Tibial nerve (tissue), 4 donors: ENCODE results near the gene MAOA. TPM values are rescaled to one million over a fixed set of nuclear protein-coding genes. Genes with fewer than 3 reads are reported as not detected.

ENCODE experiments used
- DNase-seq, 2 donors: peaks; one replicate each; pipeline ENCODE4 v3.0.0-alpha.2; 2019; ENCODE audit warnings: low spot score in 2 of 2
- H3K27ac ChIP-seq, 4 donors: fragments of 200-600 bp; sonication (generic) in 3 of 4; one replicate each; pipeline ENCODE4 v1.5.1; 2017 to 2019; ENCODE audit warnings: mild to moderate bottlenecking in 1 of 4
- H3K27me3 ChIP-seq, 2 donors: fragments of 200-600 bp; sonication (generic) in 1 of 2; one replicate each; pipeline versions ENCODE4 v1.5.1 to v1.6.0; 2017 to 2019
- H3K36me3 ChIP-seq, 3 donors: fragments of 200-600 bp; sonication (generic); one replicate each; pipeline ENCODE4 v1.5.1; 2018 to 2019
- H3K4me1 ChIP-seq, 4 donors: fragments of 200-600 bp; sonication (generic) in 3 of 4; one replicate each; pipeline ENCODE4 v1.5.1; 2017 to 2019
- H3K4me3 ChIP-seq, 4 donors: fragments of 200-600 bp; sonication (generic) in 3 of 4; one replicate each; pipeline ENCODE4 v1.5.1; 2017 to 2019; ENCODE audit warnings: mild to moderate bottlenecking in 1 of 4, moderate library complexity in 1 of 4
- H3K9me3 ChIP-seq, 4 donors: fragments of 200-600 bp; sonication (generic) in 3 of 4; one replicate each; pipeline ENCODE4 v1.5.1; 2017 to 2019
- EP300 ChIP-seq, 2 donors: sonication (generic); formaldehyde crosslinking; IDR thresholded peaks; one replicate each; pipeline ENCODE4 v1.6.1; 2017; ENCODE audit warnings: antibody characterized with exemption in 2 of 2, mild to moderate bottlenecking in 1 of 2
- POLR2A ChIP-seq, 2 donors: fragments of 450-650 bp; IDR thresholded peaks; one replicate each; pipeline ENCODE4 v1.6.1; 2017; ENCODE audit warnings: antibody characterized with exemption in 2 of 2, mild to moderate bottlenecking in 2 of 2, moderate library complexity in 2 of 2
- WGBS, 2 donors: methylation state at CpG; one replicate each; pipeline ENCODE4 v1.1.5; 2018; 5-methylcytosine and 5-hydroxymethylcytosine counted together
- total RNA-seq, 4 donors: library from RNA; depleted of rRNA; stranded (reverse); fragments of >200 nt; gene quantifications; one replicate each; pipeline ENCODE4 v1.1.0, GENCODE V29; 2016
- TF ChIP-seq, protein P1 (sequence below), 5 experiments: fragments of 200-600 bp in 3 of 5; fragments of 450-650 bp in 2 of 5; sonication (generic) in 3 of 5; IDR thresholded peaks; one replicate each; pipeline ENCODE4 v1.5.1; 2016 to 2019; ENCODE audit warnings: antibody characterized with exemption in 5 of 5, mild to moderate bottlenecking in 3 of 5, moderate library complexity in 2 of 5

The MAOA gene
- total RNA-seq, 4 donors from 2014 or later = 96.3 to 168 (median 120) TPM

- H3K27ac ChIP-seq = no peak overlapping the region
- H3K4me1 ChIP-seq = no peaks in the 10 kb centered on the region
- no peak for DNase-seq
- no peaks in the 10 kb centered on the region for H3K36me3 ChIP-seq
- H3K27me3 ChIP-seq = no peaks in the 10 kb centered on the region
- TF ChIP-seq EP300 (IDR thresholded peaks at IDR 0.05) (no peak), POLR2A (IDR thresholded peaks at IDR 0.05) (no peak)
- TF ChIP-seq, protein P1, sequence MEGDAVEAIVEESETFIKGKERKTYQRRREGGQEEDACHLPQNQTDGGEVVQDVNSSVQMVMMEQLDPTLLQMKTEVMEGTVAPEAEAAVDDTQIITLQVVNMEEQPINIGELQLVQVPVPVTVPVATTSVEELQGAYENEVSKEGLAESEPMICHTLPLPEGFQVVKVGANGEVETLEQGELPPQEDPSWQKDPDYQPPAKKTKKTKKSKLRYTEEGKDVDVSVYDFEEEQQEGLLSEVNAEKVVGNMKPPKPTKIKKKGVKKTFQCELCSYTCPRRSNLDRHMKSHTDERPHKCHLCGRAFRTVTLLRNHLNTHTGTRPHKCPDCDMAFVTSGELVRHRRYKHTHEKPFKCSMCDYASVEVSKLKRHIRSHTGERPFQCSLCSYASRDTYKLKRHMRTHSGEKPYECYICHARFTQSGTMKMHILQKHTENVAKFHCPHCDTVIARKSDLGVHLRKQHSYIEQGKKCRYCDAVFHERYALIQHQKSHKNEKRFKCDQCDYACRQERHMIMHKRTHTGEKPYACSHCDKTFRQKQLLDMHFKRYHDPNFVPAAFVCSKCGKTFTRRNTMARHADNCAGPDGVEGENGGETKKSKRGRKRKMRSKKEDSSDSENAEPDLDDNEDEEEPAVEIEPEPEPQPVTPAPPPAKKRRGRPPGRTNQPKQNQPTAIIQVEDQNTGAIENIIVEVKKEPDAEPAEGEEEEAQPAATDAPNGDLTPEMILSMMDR (IDR thresholded peaks at IDR 0.05) = no peak
- 45 to 56% methylated on average over 3 of the region's 3 CpGs for WGBS, 2 donors
- H3K4me3 ChIP-seq = no peak overlapping the region
- H3K9me3 ChIP-seq = no peaks in the 10 kb centered on the region
These were observed 23.0 kb downstream of the MAOA start for GRCh38 chrX:43679058-43679457.

DNA sequence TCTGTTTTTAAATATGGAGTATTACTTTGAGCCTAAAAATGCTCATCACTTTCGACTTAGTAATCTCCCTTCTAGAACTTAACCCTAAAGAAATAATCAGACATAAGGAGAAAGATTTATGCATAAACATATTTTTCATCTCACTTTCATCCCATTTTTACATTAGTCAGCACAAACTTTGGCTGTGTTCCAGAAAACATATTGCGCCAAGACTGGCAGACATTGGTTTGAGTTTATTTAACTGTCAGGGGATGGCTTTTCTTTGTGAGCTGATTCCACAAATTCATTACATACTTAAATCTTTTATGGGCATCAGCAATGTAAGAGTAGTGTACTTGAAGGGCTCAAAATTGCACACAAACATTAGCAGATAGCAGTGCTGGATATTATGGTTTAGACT is 23.7 kb downstream of the MAOA start:
- Histone ChIP-seq H3K4me1 (no peaks in the 10 kb centered on the region), H3K27ac (no peak overlapping the region), H3K4me3 (no peak overlapping the region), H3K27me3 (no peaks in the 10 kb centered on the region), H3K36me3 (no peaks in the 10 kb centered on the region), H3K9me3 (no peaks in the 10 kb centered on the region)
- TF ChIP-seq, protein P1 (IDR thresholded peaks at IDR 0.05) = no peak
- no peak for TF ChIP-seq EP300 (IDR thresholded peaks at IDR 0.05)
- TF ChIP-seq POLR2A (IDR thresholded peaks at IDR 0.05) = no peak
- WGBS, 2 donors = 53 to 63% methylated on average over 2 of the region's 2 CpGs
- no peak for DNase-seq

- no peak for DNase-seq
- Histone ChIP-seq H3K9me3 (no peaks in the 10 kb centered on the region), H3K4me1 (no peaks in the 10 kb centered on the region)
These were observed 26.6 kb downstream of the MAOA start for GRCh38 chrX:43682726-43683125.

GRCh38 chrX:43685221-43685620 is 29.1 kb downstream of the MAOA start:
- Histone ChIP-seq H3K36me3 (no peaks in the 10 kb centered on the region), H3K27ac (no peak overlapping the region), H3K4me1 (no peaks in the 10 kb centered on the region), H3K9me3 (no peaks in the 10 kb centered on the region), H3K4me3 (no peak overlapping the region), H3K27me3 (peaks cover 0 to 3% of the 10 kb centered on the region in 2 donors)
- WGBS, 2 donors = 90 to 100% methylated on average over 2 of the region's 2 CpGs
- DNase-seq = no peak
- TF ChIP-seq POLR2A (IDR thresholded peaks at IDR 0.05) (no peak), EP300 (IDR thresholded peaks at IDR 0.05) (no peak)
- TF ChIP-seq, protein P1 (IDR thresholded peaks at IDR 0.05) = no peak

More at GRCh38 chrX:43682726-43683125, 26.6 kb downstream of the MAOA start:
- no peak overlapping the region for H3K27ac ChIP-seq
- TF ChIP-seq EP300 (IDR thresholded peaks at IDR 0.05) (no peak), POLR2A (IDR thresholded peaks at IDR 0.05) (no peak)
- TF ChIP-seq, protein P1 (IDR thresholded peaks at IDR 0.05) = no peak
- H3K36me3 ChIP-seq = no peaks in the 10 kb centered on the region
- H3K27me3 ChIP-seq = no peaks in the 10 kb centered on the region
- no peak overlapping the region for H3K4me3 ChIP-seq

GRCh38 chrX:43688586-43688985 is 32.5 kb downstream of the MAOA start:
- Histone ChIP-seq H3K36me3 (no peaks in the 10 kb centered on the region), H3K27me3 (peaks cover 0 to 7% of the 10 kb centered on the region in 2 donors), H3K4me1 (peaks cover 0 to under 1% (median 0%) of the 10 kb centered on the region in 4 donors), H3K4me3 (no peak overlapping the region), H3K27ac (no peak overlapping the region), H3K9me3 (no peaks in the 10 kb centered on the region)
- WGBS, 2 donors = 95 to 100% methylated on average over 1 of the region's 1 CpG
- no peak for DNase-seq
- TF ChIP-seq, protein P1 (IDR thresholded peaks at IDR 0.05) = no peak
- TF ChIP-seq EP300 (IDR thresholded peaks at IDR 0.05) (no peak), POLR2A (IDR thresholded peaks at IDR 0.05) (no peak)
